ENCODE results near the gene CACNA2D4. TPM values are rescaled to one million over a fixed set of nuclear protein-coding genes. Genes with fewer than 3 reads are reported as not detected.

CACNA2D4 gene
- total RNA-seq, 1 experiment from 2014 or later, result 1.7 TPM

GRCh38 chr12:1880153-1880845, 38.2 kb downstream of the CACNA2D4 start:
- no peak overlapping the region for H3K9ac ChIP-seq (ENCODE audit: low read length)
- RAD21 ChIA-PET (ENCODE audit: low non-redundant PET in 1 of 2, low total read pairs in 2 of 2, uncharacterized antibody in 2 of 2, unreplicated experiment in 2 of 2), result no interaction called here
- TF ChIP-seq RAD21 (IDR thresholded peaks at IDR 0.05; ENCODE audit: low read depth) (no peak), ELF1 (IDR thresholded peaks at IDR 0.05; ENCODE audit: borderline replicate concordance, low read depth) (no peak), SP1 (IDR thresholded peaks at IDR 0.05; ENCODE audit: low read depth) (no peak), JUND (IDR thresholded peaks at IDR 0.05) (no peak), EZH2 (IDR thresholded peaks at IDR 0.05) (no peak), TCF7L2 (IDR thresholded peaks at IDR 0.05; ENCODE audit: borderline replicate concordance, extremely low read depth, insufficient read depth, insufficient read length) (no peak), CEBPB (IDR thresholded peaks at IDR 0.05; ENCODE audit: low read depth) (no peak), SRF (IDR thresholded peaks at IDR 0.05; ENCODE audit: low read depth) (no peak), REST (IDR thresholded peaks at IDR 0.05; ENCODE audit: low read depth) (no peak), ZBTB33 (IDR thresholded peaks at IDR 0.05; ENCODE audit: extremely low read depth, insufficient replicate concordance, low read length) (no peak), EZH2phosphoT487 (IDR thresholded peaks at IDR 0.05; ENCODE audit: borderline replicate concordance) (no peak), ZFX (IDR thresholded peaks at IDR 0.05) (no peak), EGR1 (IDR thresholded peaks at IDR 0.05; ENCODE audit: low read depth) (no peak), ZNF274 (IDR thresholded peaks at IDR 0.05; ENCODE audit: low read depth, low read length) (no peak)
- no peaks in the 10 kb centered on the region for H3K36me3 ChIP-seq (ENCODE audit: control insufficient read depth in 1 of 2, insufficient read depth in 2 of 2, low read length in 2 of 2)
- H3K9me3 ChIP-seq (ENCODE audit: control insufficient read depth in 1 of 2, insufficient read depth in 1 of 2, low read depth in 1 of 2, low read length in 2 of 2), result no peaks in the 10 kb centered on the region
- POLR2A ChIA-PET, result no interaction called here
- H3K79me2 ChIP-seq (ENCODE audit: insufficient read depth, low read length), result no peaks in the 10 kb centered on the region
- CTCF ChIA-PET, result no interaction called here
- no peaks in the 10 kb centered on the region for H4K20me1 ChIP-seq (ENCODE audit: insufficient read depth)
- no peak for ATAC-seq
- H3K27ac ChIP-seq (ENCODE audit: low read depth, low read length), result no peak overlapping the region
- H3K4me2 ChIP-seq (ENCODE audit: low read length), result no peak overlapping the region
- no peak for DNase-seq (ENCODE audit: low read depth, low spot score)
- no peaks in the 10 kb centered on the region for H3K9me2 ChIP-seq (ENCODE audit: insufficient read depth)
- no peak overlapping the region for H3K4me3 ChIP-seq (replicated peaks in 1 of 2; ENCODE audit: low read depth in 1 of 2, low read length in 2 of 2)
- BruUV-seq (replicated peaks), result no TSS peak
- peaks cover 10% of the 10 kb centered on the region; the same call in 1 of the 2 replicates for H3K27me3 ChIP-seq (ENCODE audit: insufficient read depth, low read length)
- no peak overlapping the region for H2AFZ ChIP-seq (ENCODE audit: low read depth, low read length, poor library complexity, severe bottlenecking)
- intact Hi-C loops (cut with micrococcal nuclease), result no loop called here
- H3K4me1 ChIP-seq (ENCODE audit: control insufficient read depth in 1 of 2, insufficient read depth in 2 of 2, low read length in 2 of 2), result no peaks in the 10 kb centered on the region
